A673 (cell line): Measurements from ENCODE around the gene L3MBTL3.

Experiments
- CTCF ChIP-seq: fragments of 300-800, 200-600 bp; sonication (generic); conservative IDR thresholded peaks from 2 replicates; pipeline ENCODE4 v1.5.1; 2017; ENCODE audit warnings: low read depth, mild to moderate bottlenecking, antibody characterized with exemption, low read length, moderate library complexity, mixed read lengths
- EZH2 ChIP-seq: fragments of 200-600 bp; sonication (generic); IDR thresholded peaks from 2 replicates; pipeline ENCODE4 v1.6.1; 2017; ENCODE audit warnings: borderline replicate concordance, low read depth, mild to moderate bottlenecking, mixed read lengths, antibody characterized with exemption, low read length; ENCODE audit not compliant: poor library complexity, severe bottlenecking

DNA sequence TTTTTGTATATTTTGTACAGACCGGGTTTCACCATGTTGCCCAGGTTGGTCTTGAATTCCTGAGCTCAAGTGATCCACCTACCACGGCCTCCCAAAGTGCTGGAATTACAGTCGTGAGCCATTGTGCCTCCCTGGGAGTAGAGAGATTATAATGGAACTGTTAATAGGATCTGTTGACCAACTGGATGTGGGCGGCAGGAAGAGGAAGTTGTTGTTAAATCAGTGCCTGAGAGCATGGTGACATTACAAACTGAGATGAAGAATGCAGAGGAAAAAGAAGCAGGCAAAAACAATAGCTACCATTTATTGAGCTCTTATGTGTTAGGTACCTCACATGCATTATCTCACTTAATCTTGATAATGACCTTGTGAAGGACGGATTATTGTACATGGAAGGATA, 9.2 kb upstream of the L3MBTL3 start:
- TF ChIP-seq CTCF = no peak
- TF ChIP-seq EZH2 = no peak
